ENCODE measurements around the gene FBLN5.
"Not testable (repeated sequence)": the region's sequence is repeated elsewhere in the genome, so short reads cannot be mapped to it uniquely, and the experiment has no call there.

- TF ChIP-seq EP300 (IDR thresholded peaks at IDR 0.05; ENCODE audit: borderline replicate concordance in 1 of 2, low read depth in 1 of 2, low read length in 1 of 2); POLR2AphosphoS5 (IDR thresholded peaks at IDR 0.05; ENCODE audit: low read depth, low read length): not testable (repeated sequence)
Observed at GRCh38 chr14:91871401-91871800, 76.1 kb downstream of the FBLN5 start.
